Activated CD8-positive, alpha-beta memory T cell treated with anti-CD3 and anti-CD28 coated beads for 36 hours (primary cell): ENCODE data around the gene PGBD5. TPM values are rescaled to one million over a fixed set of nuclear protein-coding genes. Genes with fewer than 3 reads are reported as not detected.
"Not testable (repeated sequence)": the region's sequence is repeated elsewhere in the genome, so short reads cannot be mapped to it uniquely, and the experiment has no call there.

Experiments used
- CTCF ChIA-PET: fragments of 350-600 bp; sonication (Branson Sonifier 250); formaldehyde crosslinking; loops from one replicate; lab custom pipeline; 2021; ENCODE audit warnings: antibody characterized with exemption; lab: Charles Lee
- POLR2A ChIA-PET: fragments of 350-600 bp; sonication (Branson Sonifier 250); formaldehyde crosslinking; loops from one replicate; lab custom pipeline; 2021; ENCODE audit warnings: antibody characterized with exemption; lab: Charles Lee
- total RNA-seq, 2 experiments: library from RNA; stranded (reverse); gene quantifications; one replicate each; pipeline ENCODE4 v1.2.3, GENCODE V29; 2021

PGBD5 gene, protein sequence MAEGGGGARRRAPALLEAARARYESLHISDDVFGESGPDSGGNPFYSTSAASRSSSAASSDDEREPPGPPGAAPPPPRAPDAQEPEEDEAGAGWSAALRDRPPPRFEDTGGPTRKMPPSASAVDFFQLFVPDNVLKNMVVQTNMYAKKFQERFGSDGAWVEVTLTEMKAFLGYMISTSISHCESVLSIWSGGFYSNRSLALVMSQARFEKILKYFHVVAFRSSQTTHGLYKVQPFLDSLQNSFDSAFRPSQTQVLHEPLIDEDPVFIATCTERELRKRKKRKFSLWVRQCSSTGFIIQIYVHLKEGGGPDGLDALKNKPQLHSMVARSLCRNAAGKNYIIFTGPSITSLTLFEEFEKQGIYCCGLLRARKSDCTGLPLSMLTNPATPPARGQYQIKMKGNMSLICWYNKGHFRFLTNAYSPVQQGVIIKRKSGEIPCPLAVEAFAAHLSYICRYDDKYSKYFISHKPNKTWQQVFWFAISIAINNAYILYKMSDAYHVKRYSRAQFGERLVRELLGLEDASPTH
- under 1 TPM in 1 of 2 experiments, not detected in 1; 0.04 TPM for total RNA-seq

DNA sequence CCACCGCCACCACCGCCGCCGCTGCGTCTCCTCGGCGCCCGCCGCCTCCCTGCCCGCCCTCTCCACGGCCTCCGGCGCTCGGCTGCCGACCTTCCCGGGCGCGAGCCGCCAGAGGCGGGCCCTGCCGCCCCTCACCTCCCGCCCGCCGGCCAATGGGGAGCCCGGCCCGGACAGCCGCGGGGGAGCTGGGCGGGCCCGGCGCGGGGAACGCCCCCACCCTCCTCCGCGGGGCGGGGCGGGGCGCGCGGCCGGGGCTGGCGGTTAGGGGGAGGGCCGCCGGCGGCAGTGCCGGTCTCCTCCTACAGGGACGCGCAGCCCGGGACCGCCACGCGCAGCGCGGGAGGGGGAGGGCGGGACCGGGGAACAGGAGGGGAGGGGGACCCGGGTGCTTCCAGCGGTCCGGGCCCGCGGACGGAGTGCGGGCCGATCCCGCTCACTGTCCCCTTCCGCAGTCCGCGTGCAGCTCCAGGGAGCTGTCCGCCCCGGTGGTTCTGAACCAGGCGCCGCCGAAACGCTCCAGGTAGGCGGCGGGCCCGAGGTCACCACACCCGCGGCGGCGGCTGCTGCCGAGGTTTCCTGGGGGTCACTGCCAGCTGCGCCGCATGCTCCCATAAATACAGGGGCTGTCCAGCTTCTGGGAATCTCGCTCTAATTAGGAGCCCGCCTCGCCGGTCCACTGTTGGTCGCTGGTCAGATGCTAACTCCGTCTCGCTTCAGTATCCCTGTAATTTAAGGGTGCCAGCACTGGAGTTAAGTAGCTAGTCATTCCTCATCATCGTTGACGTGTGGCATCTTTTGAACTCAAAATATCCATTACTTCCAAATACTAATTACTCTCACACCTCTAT lies at the start of gene PGBD5:
Gene PGBD5, minus strand, starts transcription at position 87 of the 848 bp plus-strand sequence. CDS start 404 bp downstream, outside the sequence.
- CTCF ChIA-PET: no interaction called here
- POLR2A ChIA-PET: no interaction called here

DNA sequence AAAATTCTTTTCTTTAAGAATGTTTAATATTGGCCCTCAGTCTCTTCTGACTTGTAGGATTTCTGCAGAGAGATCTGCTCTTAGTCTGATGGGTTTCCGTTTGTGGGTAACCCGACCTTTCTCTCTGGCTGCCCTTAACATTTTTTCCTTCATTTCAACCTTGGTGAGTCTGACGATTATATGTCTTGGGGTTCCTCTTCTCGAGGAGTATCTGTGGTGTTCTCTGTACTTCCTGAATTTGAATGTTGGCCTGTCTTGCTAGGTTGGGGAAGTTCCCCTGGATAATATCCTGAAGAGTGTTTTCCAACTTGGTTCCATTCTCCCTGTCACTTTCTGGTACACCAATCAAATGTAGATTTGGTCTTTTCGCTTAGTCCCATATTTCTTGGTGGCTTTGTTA lies 48.8 kb upstream of the PGBD5 start:
- POLR2A ChIA-PET, CTCF ChIA-PET: not testable (repeated sequence)

DNA sequence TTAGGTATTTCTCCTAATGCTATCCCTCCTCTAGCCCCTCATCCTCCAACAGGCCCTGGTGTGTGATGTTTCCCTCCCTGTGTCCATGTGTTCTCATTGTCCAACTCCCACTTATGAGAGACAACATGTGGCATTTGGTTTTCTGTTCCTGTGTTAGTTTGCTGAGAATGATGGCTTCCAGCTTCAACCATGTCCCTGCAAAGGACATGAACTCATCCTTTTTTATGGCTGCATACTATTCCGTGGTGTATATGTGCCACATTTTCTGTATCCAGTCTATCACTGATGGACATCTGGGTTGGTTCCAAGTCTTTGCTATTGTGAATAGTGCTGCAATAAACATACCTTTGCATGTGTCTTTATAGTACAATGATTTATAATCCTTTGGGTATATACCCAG lies 44.6 kb upstream of the PGBD5 start:
- POLR2A ChIA-PET, CTCF ChIA-PET: not testable (repeated sequence)

DNA sequence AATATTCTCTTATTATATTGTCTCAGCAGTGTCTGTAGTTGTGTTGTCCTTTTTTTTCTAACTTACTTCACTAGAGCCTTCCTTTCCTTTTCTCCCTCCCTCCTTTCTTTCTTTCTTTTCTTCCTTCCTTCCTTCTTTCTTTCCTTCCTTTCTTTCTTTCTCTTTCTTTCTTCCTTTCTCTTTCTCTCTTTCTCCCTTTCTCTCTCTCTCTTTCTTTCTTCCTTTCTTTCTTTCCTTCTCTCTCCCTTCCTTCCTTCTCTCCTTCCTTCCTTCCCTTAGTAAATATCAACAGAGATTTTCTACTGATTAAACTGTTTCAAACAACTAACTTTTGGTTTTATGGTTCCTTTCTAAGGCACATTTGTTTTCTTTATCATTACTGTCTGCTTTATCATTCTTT lies 43.1 kb upstream of the PGBD5 start:
- ChIA-PET POLR2A (no interaction called here), CTCF (no interaction called here)

DNA sequence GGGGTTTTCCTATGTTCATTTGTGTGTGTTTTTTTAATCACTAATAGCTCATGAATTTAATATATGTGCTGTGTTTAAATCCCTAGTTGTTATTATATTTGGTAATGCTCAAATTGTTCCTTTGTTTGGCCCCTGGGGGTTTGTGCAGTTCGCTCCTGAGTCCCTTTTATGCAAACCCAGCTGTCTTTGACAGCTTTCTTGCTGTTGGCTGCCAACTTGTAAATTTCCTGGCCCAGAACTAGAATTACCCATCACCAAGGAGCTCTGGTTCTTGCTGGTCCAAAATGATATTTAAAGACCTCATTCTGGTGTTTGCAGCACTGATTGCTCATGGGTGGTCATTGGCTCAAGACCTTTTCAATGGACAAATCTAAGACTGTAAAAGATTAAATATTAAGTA lies 39.6 kb upstream of the PGBD5 start:
- ChIA-PET CTCF (no interaction called here), POLR2A (no interaction called here)

DNA sequence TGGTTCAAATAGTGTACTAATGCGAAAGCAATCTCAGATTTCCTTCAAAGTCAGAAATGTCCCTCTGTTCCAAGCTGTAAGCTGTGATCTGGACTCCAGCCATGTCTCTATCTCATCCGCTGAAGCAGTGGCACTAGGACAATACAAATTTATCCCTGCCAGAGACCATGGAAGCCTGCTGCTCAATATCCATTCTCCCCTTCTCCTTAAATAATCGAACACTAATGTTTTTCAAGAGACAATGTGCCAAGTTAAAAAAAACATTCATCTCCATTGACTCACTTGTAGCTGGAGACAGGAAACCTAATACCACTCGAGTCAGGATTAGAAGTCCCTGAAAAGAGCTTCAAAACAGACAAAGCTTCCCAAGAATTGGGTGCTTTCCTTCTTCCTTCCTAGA lies 38.5 kb upstream of the PGBD5 start:
- CTCF ChIA-PET: no interaction called here
- POLR2A ChIA-PET: no interaction called here

DNA sequence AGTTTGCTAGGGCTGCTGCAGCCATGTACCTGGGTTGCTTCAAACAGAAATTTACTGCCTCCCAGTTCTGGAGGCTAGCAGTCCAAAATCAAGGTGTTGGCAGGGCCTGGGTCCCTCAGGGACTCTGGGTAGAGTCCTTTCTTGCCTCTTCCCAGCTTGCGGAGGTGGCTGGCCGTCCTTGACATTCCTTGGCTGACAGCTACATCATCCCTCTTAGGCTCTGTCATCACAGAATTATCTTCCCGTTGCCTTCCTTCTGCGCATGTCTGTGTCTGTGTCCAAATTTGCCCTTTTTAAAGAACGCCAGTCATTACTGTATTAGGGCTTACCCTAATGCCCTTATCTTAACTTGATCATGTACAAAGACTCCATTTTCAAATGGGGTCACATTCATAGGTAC lies 37.6 kb upstream of the PGBD5 start:
- ChIA-PET POLR2A (no interaction called here), CTCF (no interaction called here)

DNA sequence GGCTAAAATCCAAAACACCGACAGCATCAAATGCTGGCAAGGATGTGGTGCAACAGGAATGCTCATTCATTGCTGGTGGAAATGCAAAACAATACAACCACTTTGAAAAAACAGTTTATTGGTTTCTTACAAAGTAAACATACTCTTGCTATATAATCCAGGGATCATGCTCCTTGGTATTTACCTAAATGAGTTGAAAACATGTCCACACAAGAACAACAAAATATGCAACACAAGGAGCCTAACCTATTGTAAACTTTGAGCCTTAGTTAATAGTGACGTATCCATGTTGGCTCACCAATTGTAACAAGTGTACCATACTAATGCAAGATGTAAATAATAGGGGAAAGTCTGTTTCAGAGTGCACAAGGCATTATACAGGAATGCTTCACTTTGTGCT lies 37.2 kb upstream of the PGBD5 start:
- CTCF ChIA-PET: no interaction called here
- POLR2A ChIA-PET: no interaction called here

DNA sequence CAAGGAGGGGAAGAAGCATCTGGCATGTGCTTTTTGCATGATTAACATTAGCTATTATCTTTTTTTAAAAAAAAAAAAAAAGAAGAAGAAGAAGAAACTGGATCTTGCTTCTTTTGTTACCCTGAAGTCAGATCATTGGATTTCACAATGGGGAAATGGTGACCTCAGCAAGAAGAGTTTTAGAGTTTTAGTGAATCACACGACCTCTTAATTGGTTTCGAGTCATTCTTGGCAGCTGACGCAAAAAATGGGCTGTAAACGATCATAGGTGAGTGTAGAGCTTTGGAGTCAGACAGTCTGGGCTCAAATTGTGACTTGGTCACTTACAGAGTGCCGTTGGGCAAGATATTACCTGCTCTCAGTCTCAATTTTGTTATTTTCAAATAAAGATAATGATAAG lies 33.3 kb upstream of the PGBD5 start:
- POLR2A ChIA-PET: no interaction called here
- CTCF ChIA-PET: no interaction called here

DNA sequence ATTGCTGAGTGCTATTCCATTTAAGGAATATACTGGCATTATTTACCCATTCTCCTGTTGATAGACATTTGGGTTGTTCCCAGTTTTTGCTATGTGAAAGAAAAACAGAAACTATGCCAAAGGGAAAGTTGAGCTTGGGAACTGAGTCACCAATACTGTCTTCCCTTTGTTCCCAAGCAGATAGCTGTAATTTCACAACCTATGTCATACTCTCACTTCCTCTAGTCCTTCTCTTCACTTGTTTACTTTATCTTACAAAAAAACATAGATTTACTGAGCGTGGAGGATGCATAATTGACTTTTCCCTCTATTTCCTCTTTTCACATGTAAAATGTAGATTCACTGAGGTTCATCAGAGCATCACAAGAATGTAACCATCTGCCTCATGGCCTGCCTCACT lies 32.4 kb upstream of the PGBD5 start:
- CTCF ChIA-PET: no interaction called here
- POLR2A ChIA-PET: no interaction called here

DNA sequence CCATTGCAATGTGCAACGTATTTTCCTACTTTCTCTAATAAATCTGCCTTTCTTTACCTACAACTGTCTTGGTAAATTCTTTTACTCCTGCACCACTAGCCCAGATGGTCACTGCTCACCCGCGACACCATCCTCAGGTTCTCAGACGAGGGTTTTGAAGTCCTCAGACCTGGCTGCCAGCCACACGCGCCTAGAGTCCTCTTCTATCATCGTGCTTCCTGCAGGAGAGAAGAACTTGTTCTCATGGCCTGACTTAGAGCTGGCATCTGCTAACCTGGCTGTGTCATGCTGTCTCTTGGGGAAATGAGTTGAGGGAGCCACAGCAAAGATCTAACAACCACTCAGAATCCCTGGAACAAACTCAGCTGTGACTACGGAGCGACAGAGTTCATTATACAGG lies 30.3 kb upstream of the PGBD5 start:
- ChIA-PET CTCF (no interaction called here), POLR2A (no interaction called here)

DNA sequence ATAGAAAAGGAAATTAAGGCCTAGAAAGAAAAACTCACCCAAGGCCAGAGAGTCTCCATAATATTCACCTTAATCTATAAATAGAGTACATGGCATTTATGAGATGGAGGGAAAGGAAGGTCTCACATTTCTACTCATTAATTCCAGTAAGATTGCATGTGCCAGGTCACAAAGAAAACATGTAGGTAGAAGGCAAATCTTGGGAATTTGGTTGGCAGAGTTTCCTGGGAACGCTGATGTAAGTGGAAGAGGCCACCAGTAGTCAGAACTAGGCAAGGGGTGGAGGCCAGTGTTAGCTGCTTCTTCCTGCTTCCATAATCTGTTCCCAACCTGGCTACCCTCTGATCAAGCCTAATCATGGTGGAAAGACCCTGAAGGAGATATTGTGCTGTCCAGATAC lies 29.2 kb upstream of the PGBD5 start:
- ChIA-PET CTCF (no interaction called here), POLR2A (no interaction called here)

DNA sequence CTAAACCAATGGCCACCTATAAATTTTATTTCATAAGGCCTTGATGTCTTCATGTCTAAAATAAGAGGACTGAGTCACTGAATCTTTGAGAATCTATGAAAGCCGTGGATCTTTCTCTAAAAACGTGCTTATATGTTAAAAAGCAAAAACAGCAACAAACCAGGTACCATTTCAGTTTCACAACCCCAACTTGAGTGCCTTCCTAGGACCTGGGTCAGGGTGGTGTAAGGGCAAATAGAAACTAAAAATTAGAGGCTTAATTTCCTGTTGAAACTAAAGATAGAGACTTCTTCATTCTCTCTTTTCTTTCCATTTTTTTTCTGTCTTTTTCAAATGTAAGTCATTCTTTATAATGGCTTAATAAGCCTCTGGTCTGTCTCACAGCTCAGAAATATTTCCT lies 27.2 kb upstream of the PGBD5 start:
- CTCF ChIA-PET: no interaction called here
- POLR2A ChIA-PET: no interaction called here

DNA sequence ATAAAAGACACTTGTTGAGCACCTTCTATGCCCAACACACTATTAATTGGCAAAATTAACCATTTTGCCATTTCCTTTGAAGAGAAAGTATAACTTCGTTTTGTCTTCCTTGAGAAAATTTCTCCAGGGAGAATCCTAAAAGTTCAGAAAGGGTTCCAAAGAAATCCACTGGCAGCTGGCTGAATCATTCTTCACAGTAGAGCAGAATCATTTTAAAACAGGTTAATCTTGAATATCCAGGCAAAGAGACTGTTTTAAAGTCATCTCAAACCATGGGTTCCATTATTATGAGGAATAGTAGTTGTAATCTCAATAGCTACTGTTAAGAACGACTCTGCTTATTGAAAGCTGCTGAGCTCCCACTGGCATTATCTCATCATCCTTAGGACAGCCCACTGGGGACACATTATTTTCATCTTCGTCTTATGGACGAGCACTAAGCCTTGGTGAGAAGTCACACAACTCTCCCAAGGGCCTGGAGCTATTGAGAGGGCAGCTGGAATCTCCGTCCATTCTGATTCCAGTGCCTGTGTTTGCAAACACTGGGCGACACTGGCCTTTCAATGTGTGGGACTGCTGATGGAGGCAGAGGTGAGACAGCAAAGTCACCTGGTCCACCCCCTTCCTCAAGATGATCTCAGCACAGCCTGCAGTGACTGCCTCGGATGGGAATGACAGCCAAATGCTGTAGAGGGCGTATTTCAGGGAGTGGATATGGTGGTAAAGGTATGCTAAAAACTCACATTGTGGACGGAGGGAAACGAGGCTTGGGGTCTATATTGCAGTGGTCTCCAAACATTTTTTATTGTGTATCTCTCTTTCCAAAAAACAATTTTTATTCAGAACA lies 15.3 kb upstream of the PGBD5 start:
- ChIA-PET POLR2A (no interaction called here), CTCF (no interaction called here)

DNA sequence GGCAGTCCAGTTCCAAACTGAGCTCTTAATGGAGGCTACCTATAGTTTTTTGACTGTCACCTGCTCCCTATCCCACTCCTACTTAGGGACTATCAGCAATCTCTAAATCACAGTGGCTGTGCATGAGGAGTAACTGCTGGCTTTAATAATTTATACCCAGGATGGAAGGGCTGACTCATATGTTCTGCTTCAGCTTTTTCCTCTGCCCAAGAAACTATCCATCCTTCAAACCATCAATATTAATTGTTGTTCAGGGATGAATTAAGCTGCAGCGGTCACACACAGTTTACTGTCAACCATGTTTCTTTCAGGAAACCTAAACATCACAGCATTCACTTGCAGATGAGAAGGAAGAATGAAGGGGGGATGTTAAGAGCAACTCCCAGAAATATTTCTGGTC lies 9.0 kb upstream of the PGBD5 start:
- ChIA-PET CTCF (no interaction called here), POLR2A (no interaction called here)

DNA sequence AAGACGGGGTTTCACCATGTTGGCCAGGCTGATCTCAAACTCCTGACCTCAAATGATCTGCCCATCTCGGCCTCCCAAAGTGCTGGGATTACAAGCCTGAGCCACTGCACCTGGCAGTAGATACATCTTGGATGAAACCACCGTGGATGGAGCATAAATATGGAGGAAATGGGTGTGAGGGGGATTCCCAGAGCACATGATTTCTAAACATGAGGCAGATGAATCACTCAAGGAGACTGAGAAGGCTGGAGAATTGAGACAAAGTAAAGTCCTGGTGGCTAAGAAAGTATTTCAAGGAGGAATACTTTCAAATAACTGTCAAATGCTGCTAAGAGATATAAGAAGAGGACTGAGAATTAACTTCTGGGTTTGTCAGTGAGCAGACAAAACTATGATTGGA lies 5.4 kb upstream of the PGBD5 start:
- ChIA-PET POLR2A (no interaction called here), CTCF (no interaction called here)

DNA sequence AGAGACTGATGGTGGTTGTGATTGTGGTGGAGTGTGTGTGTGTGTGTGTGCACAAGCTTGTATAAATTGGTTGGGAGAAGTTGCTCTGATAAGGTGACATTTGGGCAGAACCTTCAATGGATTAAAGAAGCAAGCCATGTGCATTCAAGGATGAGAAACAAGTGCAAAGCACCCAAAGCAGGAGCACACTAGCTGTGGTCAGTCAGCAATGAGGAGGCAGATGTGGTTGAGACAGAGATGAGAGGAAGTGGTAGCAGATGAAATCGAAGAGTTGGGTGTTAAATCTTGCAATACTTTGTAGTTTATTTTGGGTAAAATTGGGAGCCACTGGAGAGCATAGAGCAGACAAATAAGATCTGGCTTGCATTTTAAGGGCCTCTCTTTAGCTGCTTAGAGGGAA lies 4.4 kb upstream of the PGBD5 start:
- ChIA-PET CTCF (no interaction called here), POLR2A (no interaction called here)

DNA sequence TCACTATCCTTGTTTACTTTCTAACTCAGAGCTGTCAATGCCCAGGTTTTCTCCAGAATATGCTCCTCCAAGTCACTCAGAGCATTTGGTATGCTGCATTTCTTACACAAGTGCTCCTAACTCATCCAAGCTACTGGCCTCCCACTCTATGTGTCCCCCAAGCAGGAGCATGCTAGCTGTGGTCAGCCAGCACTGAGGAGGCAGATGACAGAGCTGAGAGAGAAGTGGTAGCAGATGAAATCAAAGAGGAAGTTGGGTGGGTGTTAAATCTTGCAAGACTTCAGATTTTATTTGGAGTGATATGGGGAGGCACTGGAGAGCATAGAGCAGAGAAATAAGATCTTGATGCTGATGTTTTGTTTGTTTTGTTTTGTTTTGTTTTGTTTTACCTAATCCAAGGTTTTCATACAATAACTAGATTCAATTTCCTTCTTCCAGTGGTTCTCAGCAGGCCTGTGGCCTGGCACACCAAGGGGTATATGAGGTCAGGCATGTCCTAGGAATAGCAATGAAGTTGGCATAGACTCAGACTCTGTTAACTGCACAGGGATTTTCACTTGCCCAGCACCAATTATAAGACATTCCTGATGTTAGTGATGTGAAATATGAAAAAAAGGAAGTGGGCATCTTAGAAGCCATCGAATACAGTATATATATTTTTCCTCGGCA lies 3.1 kb upstream of the PGBD5 start:
- ChIA-PET POLR2A (no interaction called here), CTCF (no interaction called here)

DNA sequence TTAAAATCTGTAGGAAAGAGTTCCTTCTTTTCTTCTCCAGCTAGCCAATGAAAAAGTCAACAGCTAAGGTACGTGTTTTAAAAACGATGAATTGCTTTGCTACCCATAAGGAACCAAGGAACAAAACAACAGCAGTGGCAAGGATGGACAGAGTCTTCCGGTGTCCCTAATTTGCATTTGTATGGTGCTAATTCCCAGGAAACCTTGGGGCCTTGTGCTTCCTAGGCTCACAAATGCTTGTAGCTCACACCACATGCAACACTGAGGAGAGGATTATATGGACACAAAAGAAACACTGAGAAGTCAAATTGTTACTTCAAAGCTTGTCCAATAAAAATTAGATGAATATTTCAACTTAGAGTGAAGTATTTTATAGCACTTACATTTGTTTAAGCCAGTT lies 1.8 kb upstream of the PGBD5 start:
- ChIA-PET POLR2A (no interaction called here), CTCF (no interaction called here)
